PC-3 (cell line): ENCODE measurements around the gene EHMT1. TPM values are rescaled to one million over a fixed set of nuclear protein-coding genes. Genes with fewer than 3 reads are reported as not detected.
"Not testable (repeated sequence)": the region's sequence is repeated elsewhere in the genome, so short reads cannot be mapped to it uniquely, and the experiment has no call there.

Experiments
- ATAC-seq: fragments of 200-7000 bp; cut with Tn5 transposase; 2 replicates; pipeline ENCODE4 v1.9.1; 2020; ENCODE audit warnings: mild to moderate bottlenecking, moderate library complexity
- BruUV-seq: library from RNA; stranded (reverse); fragments of 400-500 nt; replicated peaks from 2 replicates; lab custom pipeline; 2021; lab: Mats Ljungman, UMichigan
- CTCF ChIA-PET: fragments of 300-600 bp; sonication (Branson Sonifier 250); formaldehyde crosslinking; loops from one replicate; lab custom pipeline; 2022; ENCODE audit warnings: antibody characterized with exemption; lab: Charles Lee
- POLR2A ChIA-PET: fragments of 300-600 bp; sonication (Branson Sonifier 250); formaldehyde crosslinking; loops from one replicate; lab custom pipeline; 2022; ENCODE audit warnings: antibody characterized with exemption; ENCODE audit not compliant: unreplicated experiment; lab: Charles Lee
- DNase-seq: peaks from one replicate; pipeline ENCODE4 v3.0.0-alpha.2; 2015
- H2AFZ ChIP-seq: fragments of 300-600 bp; sonication (generic); 2 replicates; pipeline ENCODE4 v1.6.0; 2016; ENCODE audit warnings: antibody characterized with exemption, low read length
- H3F3A ChIP-seq: fragments of 300-600 bp; sonication (generic); one replicate; pipeline ENCODE4 v1.6.0; 2017; ENCODE audit warnings: antibody characterized with exemption, low read length, control low read depth, mild to moderate bottlenecking; ENCODE audit not compliant: unreplicated experiment
- H3K27ac ChIP-seq: fragments of 300-600 bp; sonication (generic); 2 replicates; pipeline ENCODE4 v1.5.1; 2016; ENCODE audit warnings: mild to moderate bottlenecking, low read length
- H3K27me3 ChIP-seq: fragments of 300-600 bp; sonication (generic); 2 replicates; pipeline ENCODE4 v1.6.1; 2016; ENCODE audit warnings: low read length, mixed read lengths
- H3K36me3 ChIP-seq: fragments of 300-600 bp; sonication (generic); 2 replicates; pipeline ENCODE4 v1.6.1; 2016; ENCODE audit warnings: low read depth, mixed run types, low read length, mixed read lengths
- H3K4me1 ChIP-seq: fragments of 300-600 bp; sonication (generic); 2 replicates; pipeline ENCODE4 v1.5.1; 2016; ENCODE audit warnings: low read length; ENCODE audit not compliant: insufficient read depth
- H3K4me2 ChIP-seq: fragments of 300-600 bp; sonication (generic); 2 replicates; pipeline ENCODE4 v1.6.0; 2016; ENCODE audit warnings: low read length
- H3K4me3 ChIP-seq: fragments of 300-600 bp; sonication (generic); 2 replicates; pipeline ENCODE4 v1.5.1; 2016; ENCODE audit warnings: mild to moderate bottlenecking, low read length, mixed read lengths
- H3K79me2 ChIP-seq: fragments of 300-600 bp; sonication (generic); 2 replicates; pipeline ENCODE4 v1.6.1; 2017; ENCODE audit warnings: low read length, mixed read lengths
- H3K9ac ChIP-seq: fragments of 300-600 bp; sonication (generic); 2 replicates; pipeline ENCODE4 v1.6.0; 2016; ENCODE audit warnings: mild to moderate bottlenecking, low read length
- H3K9me2 ChIP-seq: fragments of 300-600 bp; sonication (generic); replicated peaks from 2 replicates; pipeline ENCODE4 v1.6.1; 2016; ENCODE audit warnings: mixed run types, low read length, mixed read lengths
- H3K9me3 ChIP-seq: fragments of 300-600 bp; sonication (generic); 2 replicates; pipeline ENCODE4 v1.6.1; 2016; ENCODE audit warnings: low read length, mixed read lengths
- H4K20me1 ChIP-seq: fragments of 300-600 bp; sonication (generic); 2 replicates; pipeline ENCODE4 v1.6.1; 2016; ENCODE audit warnings: low read length, mixed read lengths
- intact Hi-C: fragments of 100-400 bp; cut with micrococcal nuclease; formaldehyde crosslinking; loops from 2 replicates; pipeline ENCODE4 v1.9.0; 2023
- microRNA-seq: library from miRNA; unstranded; fragments of <30 nt; microRNA quantifications from one replicate; pipeline ENCODE4 v1.1.0, GENCODE V29; 2020; ENCODE audit not compliant: unreplicated experiment
- total RNA-seq: library from RNA; depleted of rRNA; stranded (reverse); fragments of >200 nt; gene quantifications from 2 replicates; pipeline ENCODE4 v1.2.3, GENCODE V29; 2014; rRNA removed

The EHMT1 gene
- total RNA-seq, 1 experiment from 2014 or later, result 42.8 TPM

DNA sequence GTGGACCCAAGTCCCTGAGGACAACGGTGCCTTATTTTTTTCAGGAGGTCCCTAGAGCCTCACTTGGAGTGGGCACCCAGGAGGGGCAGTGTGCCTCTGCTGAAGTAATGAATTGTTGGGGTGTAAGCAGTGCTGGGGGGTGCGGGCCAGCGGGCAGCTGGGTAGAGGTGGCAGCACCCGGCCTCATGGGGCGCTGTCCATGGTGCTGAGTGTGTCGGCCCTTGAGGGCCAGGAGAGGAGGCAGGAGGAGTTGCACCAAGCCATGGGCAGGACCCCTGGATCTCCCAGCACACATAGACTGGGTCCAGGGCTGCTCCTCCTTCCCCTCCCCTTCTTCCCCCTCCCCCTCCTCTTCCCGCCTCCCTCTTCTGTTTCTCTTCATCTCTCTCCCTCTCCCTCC is 265.7 kb downstream of the EHMT1 start:
- H3K4me1 ChIP-seq, H3K4me3 ChIP-seq, POLR2A ChIA-PET, H3K27ac ChIP-seq, H3K9me2 ChIP-seq, H3F3A ChIP-seq, H3K79me2 ChIP-seq, H3K27me3 ChIP-seq, intact Hi-C loops, H3K9me3 ChIP-seq, H4K20me1 ChIP-seq, ATAC-seq, H2AFZ ChIP-seq, H3K4me2 ChIP-seq, DNase-seq, H3K9ac ChIP-seq, H3K36me3 ChIP-seq, CTCF ChIA-PET, BruUV-seq: not testable (repeated sequence)

DNA sequence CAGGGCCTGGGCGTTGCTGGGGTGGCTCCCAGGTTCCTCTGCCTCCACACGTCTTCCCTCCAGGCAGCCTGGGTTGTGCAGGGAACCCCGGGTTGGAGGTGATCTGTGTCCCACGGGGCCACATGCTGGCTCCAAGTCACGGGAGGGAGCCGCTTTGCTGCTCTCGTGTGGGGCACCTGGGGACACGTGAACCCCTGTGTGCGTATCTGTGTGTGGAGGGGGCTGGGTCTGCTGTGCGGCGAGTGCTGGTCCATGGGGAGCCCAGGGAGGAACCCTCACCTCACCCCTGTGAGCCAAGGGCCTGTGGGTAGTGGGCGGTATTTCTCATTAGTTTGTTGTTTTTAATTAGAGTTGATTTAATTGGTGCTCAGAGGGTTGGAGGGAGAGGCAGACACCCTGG is 266.3 kb downstream of the EHMT1 start:
- H3F3A ChIP-seq, CTCF ChIA-PET, H3K4me1 ChIP-seq, H3K27ac ChIP-seq, ATAC-seq, H3K9ac ChIP-seq, POLR2A ChIA-PET, H3K79me2 ChIP-seq, intact Hi-C loops, H3K27me3 ChIP-seq, H2AFZ ChIP-seq, H3K36me3 ChIP-seq, H4K20me1 ChIP-seq, H3K9me2 ChIP-seq, BruUV-seq, H3K4me2 ChIP-seq, DNase-seq, H3K9me3 ChIP-seq, H3K4me3 ChIP-seq: not testable (repeated sequence)

Small RNA genes lying within 50 kb of the gene (microRNA-seq; reads per million reads assigned to microRNA genes)
- gene MIR602, result not detected

Other genes with a start within 250 kb of the EHMT1 start
- gene EXD3, start 195.8 kb upstream of the EHMT1 start, total RNA-seq, result 1.9 and 3.1 TPM in 2 replicates
- 0.51 and 1.6 TPM in 2 replicates for gene NOXA1, start 195.6 kb upstream of the EHMT1 start, total RNA-seq
- 0.17 TPM in 1 of 2 replicates, not detected in the other for gene ENTPD8, start 177.6 kb upstream of the EHMT1 start, total RNA-seq
- 29.5 and 30.8 TPM in 2 replicates for gene NSMF, start 159.7 kb upstream of the EHMT1 start, total RNA-seq
- 0.77 and 0.81 TPM in 2 replicates for gene PNPLA7, start 68.6 kb upstream of the EHMT1 start, total RNA-seq
- gene MRPL41, start 67.1 kb upstream of the EHMT1 start, total RNA-seq, result 159 and 193 TPM in 2 replicates
- 35.1 and 40.9 TPM in 2 replicates for gene DPH7, start 40.1 kb upstream of the EHMT1 start, total RNA-seq
- gene ZMYND19, start 28.5 kb upstream of the EHMT1 start, total RNA-seq, result 39.5 and 42.6 TPM in 2 replicates
- gene ARRDC1, start 13.3 kb upstream of the EHMT1 start, total RNA-seq, result 77.5 and 78.0 TPM in 2 replicates